ENCODE data around the gene LMBRD1.
"Not testable (repeated sequence)": the region's sequence is repeated elsewhere in the genome, so short reads cannot be mapped to it uniquely, and the experiment has no call there.

Gene LMBRD1

DNA sequence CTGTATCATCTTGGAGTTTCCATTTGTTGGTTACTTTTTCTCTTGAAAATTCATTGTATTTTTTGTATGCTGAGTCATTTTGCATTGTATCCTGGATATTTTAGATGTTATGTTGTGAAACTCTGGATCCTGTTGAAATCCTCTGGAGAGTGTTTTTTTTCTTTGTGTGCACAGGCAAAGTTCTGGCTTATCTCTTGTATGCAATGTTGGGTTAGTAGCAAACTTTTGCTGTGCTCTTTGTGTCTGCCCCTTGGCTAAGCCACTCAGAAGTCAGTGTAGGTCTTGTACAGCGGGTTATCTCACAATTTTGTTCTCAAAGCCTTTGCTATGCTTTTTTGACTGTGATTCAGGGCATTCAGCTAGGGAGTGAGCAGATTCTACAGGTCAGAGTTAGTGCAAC is 29.1 kb upstream of the LMBRD1 start (continued):
- TF ChIP-seq, protein P1, sequence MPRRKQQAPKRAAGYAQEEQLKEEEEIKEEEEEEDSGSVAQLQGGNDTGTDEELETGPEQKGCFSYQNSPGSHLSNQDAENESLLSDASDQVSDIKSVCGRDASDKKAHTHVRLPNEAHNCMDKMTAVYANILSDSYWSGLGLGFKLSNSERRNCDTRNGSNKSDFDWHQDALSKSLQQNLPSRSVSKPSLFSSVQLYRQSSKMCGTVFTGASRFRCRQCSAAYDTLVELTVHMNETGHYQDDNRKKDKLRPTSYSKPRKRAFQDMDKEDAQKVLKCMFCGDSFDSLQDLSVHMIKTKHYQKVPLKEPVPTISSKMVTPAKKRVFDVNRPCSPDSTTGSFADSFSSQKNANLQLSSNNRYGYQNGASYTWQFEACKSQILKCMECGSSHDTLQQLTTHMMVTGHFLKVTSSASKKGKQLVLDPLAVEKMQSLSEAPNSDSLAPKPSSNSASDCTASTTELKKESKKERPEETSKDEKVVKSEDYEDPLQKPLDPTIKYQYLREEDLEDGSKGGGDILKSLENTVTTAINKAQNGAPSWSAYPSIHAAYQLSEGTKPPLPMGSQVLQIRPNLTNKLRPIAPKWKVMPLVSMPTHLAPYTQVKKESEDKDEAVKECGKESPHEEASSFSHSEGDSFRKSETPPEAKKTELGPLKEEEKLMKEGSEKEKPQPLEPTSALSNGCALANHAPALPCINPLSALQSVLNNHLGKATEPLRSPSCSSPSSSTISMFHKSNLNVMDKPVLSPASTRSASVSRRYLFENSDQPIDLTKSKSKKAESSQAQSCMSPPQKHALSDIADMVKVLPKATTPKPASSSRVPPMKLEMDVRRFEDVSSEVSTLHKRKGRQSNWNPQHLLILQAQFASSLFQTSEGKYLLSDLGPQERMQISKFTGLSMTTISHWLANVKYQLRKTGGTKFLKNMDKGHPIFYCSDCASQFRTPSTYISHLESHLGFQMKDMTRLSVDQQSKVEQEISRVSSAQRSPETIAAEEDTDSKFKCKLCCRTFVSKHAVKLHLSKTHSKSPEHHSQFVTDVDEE (CRISPR knock-in tag; IDR thresholded peaks at IDR 0.05) = no peak
- TF ChIP-seq TCF4 (CRISPR knock-in tag; IDR thresholded peaks at IDR 0.05; ENCODE audit: borderline replicate concordance) = no peak

DNA sequence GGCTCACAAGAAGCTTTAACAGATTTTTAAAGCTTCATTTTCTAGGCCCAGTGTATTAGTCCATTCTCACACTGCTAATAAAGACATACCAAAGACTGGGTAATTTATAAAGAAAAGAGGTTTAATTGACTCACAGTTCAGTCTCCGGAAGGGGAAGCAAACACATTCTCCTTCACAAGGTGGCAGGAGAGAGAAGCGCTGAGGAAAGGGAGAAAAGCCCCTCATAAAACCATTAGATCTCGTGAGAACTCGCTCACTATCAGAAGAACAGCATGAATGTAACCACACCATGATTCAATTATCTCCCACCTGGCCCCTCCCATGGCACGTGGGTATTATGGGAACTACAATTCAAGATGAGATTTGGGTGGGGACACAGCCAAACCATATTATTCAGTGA is 27.5 kb upstream of the LMBRD1 start:
- not testable (repeated sequence) for ATAC-seq

DNA sequence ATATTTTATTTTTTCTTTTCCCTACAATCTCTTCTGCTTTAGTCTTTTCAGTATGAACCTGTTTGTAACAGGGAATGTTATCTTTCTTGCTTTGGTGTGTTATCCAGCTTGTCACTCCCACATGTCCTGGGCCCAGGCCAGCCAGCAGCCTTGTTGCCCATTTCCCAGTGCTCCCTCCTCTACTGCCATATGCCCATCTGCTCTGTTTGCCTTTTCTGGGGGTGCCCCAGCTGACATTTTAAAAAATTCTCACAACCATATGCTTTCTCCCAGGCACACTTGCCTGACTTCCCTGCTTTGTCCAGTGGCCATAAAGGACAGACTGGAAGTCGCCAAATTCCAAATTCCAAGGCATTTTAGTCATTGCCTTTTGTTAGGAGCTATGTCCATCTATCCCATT is 23.6 kb upstream of the LMBRD1 start:
- ATAC-seq = no peak

More for the DNA sequence above, 23.6 kb upstream of the LMBRD1 start:
- TF ChIP-seq, protein P2, sequence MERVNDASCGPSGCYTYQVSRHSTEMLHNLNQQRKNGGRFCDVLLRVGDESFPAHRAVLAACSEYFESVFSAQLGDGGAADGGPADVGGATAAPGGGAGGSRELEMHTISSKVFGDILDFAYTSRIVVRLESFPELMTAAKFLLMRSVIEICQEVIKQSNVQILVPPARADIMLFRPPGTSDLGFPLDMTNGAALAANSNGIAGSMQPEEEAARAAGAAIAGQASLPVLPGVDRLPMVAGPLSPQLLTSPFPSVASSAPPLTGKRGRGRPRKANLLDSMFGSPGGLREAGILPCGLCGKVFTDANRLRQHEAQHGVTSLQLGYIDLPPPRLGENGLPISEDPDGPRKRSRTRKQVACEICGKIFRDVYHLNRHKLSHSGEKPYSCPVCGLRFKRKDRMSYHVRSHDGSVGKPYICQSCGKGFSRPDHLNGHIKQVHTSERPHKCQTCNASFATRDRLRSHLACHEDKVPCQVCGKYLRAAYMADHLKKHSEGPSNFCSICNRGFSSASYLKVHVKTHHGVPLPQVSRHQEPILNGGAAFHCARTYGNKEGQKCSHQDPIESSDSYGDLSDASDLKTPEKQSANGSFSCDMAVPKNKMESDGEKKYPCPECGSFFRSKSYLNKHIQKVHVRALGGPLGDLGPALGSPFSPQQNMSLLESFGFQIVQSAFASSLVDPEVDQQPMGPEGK (CRISPR knock-in tag; IDR thresholded peaks at IDR 0.05; ENCODE audit: borderline replicate concordance) = no peak
- TF ChIP-seq, protein P3, sequence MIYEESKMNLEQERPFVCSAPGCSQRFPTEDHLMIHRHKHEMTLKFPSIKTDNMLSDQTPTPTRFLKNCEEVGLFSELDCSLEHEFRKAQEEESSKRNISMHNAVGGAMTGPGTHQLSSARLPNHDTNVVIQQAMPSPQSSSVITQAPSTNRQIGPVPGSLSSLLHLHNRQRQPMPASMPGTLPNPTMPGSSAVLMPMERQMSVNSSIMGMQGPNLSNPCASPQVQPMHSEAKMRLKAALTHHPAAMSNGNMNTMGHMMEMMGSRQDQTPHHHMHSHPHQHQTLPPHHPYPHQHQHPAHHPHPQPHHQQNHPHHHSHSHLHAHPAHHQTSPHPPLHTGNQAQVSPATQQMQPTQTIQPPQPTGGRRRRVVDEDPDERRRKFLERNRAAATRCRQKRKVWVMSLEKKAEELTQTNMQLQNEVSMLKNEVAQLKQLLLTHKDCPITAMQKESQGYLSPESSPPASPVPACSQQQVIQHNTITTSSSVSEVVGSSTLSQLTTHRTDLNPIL (CRISPR knock-in tag; IDR thresholded peaks at IDR 0.05; ENCODE audit: low read depth) = no peak
- TF ChIP-seq ESRRG (CRISPR knock-in tag; IDR thresholded peaks at IDR 0.05) = no peak
- no peak for TF ChIP-seq BACH2 (CRISPR knock-in tag; IDR thresholded peaks at IDR 0.05; ENCODE audit: borderline replicate concordance)
- TF ChIP-seq OSR1 (CRISPR knock-in tag; IDR thresholded peaks at IDR 0.05) = no peak
- TF ChIP-seq, protein P4, sequence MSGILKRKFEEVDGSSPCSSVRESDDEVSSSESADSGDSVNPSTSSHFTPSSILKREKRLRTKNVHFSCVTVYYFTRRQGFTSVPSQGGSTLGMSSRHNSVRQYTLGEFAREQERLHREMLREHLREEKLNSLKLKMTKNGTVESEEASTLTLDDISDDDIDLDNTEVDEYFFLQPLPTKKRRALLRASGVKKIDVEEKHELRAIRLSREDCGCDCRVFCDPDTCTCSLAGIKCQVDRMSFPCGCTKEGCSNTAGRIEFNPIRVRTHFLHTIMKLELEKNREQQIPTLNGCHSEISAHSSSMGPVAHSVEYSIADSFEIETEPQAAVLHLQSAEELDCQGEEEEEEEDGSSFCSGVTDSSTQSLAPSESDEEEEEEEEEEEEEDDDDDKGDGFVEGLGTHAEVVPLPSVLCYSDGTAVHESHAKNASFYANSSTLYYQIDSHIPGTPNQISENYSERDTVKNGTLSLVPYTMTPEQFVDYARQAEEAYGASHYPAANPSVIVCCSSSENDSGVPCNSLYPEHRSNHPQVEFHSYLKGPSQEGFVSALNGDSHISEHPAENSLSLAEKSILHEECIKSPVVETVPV (CRISPR knock-in tag; IDR thresholded peaks at IDR 0.05) = no peak
- TF ChIP-seq, protein P1 (CRISPR knock-in tag; IDR thresholded peaks at IDR 0.05) = no peak
- no peak for TF ChIP-seq ZNF565 (CRISPR knock-in tag; conservative IDR thresholded peaks at IDR 0.05; ENCODE audit: low read depth)
- no peak for TF ChIP-seq SNAI2 (CRISPR knock-in tag; IDR thresholded peaks at IDR 0.05)
- TF ChIP-seq ZNF8 (CRISPR knock-in tag; IDR thresholded peaks at IDR 0.05) = no peak
- TF ChIP-seq, protein P5, sequence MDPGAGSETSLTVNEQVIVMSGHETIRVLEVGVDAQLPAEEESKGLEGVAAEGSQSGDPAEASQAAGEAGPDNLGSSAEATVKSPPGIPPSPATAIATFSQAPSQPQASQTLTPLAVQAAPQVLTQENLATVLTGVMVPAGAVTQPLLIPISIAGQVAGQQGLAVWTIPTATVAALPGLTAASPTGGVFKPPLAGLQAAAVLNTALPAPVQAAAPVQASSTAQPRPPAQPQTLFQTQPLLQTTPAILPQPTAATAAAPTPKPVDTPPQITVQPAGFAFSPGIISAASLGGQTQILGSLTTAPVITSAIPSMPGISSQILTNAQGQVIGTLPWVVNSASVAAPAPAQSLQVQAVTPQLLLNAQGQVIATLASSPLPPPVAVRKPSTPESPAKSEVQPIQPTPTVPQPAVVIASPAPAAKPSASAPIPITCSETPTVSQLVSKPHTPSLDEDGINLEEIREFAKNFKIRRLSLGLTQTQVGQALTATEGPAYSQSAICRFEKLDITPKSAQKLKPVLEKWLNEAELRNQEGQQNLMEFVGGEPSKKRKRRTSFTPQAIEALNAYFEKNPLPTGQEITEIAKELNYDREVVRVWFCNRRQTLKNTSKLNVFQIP (CRISPR knock-in tag; IDR thresholded peaks at IDR 0.05; ENCODE audit: borderline replicate concordance, low read depth) = no peak
- TF ChIP-seq TOX (CRISPR knock-in tag; IDR thresholded peaks at IDR 0.05; ENCODE audit: borderline replicate concordance) = no peak
- TF ChIP-seq ZFP30 (CRISPR knock-in tag; IDR thresholded peaks at IDR 0.05) = no peak
- TF ChIP-seq PPARA (CRISPR knock-in tag; IDR thresholded peaks at IDR 0.05; ENCODE audit: borderline replicate concordance) = no peak
- TF ChIP-seq CSDC2 (CRISPR knock-in tag; IDR thresholded peaks at IDR 0.05) = no peak
- TF ChIP-seq ISL1 (CRISPR knock-in tag; IDR thresholded peaks at IDR 0.05) = no peak
- no peak for TF ChIP-seq ZNF70 (CRISPR knock-in tag; IDR thresholded peaks at IDR 0.05)
- no peak for TF ChIP-seq ARNTL (CRISPR knock-in tag; IDR thresholded peaks at IDR 0.05; ENCODE audit: borderline replicate concordance, low read depth)
- TF ChIP-seq ZC3H10 (CRISPR knock-in tag; IDR thresholded peaks at IDR 0.05) = no peak
- TF ChIP-seq RARB (CRISPR knock-in tag; IDR thresholded peaks at IDR 0.05) = no peak

Data from SK-N-SH treated with all-trans-retinoic acid at 6 μM for 48 hours (cell line).